IPS-20b (cell line): ENCODE measurements around the gene ZWILCH.

ENCODE experiments used
- H3K27ac ChIP-seq: one replicate; pipeline ENCODE4 v1.5.1; 2013; ENCODE audit warnings: low read length
- H3K27me3 ChIP-seq: 2 replicates; pipeline ENCODE4 v1.6.1; 2013; ENCODE audit warnings: mild to moderate bottlenecking, low read length, inconsistent platforms; ENCODE audit not compliant: insufficient read depth
- H3K36me3 ChIP-seq: 2 replicates; pipeline ENCODE4 v1.6.1; 2013; ENCODE audit warnings: low read depth, mild to moderate bottlenecking, inconsistent platforms, low read length, moderate library complexity; ENCODE audit not compliant: insufficient read depth
- H3K4me1 ChIP-seq: 2 replicates; pipeline ENCODE4 v1.6.1; 2013; ENCODE audit warnings: mild to moderate bottlenecking, control low read depth, inconsistent platforms, low read length, moderate library complexity; ENCODE audit not compliant: insufficient read depth
- H3K4me3 ChIP-seq: 2 replicates; pipeline ENCODE4 v1.5.1; 2013; ENCODE audit warnings: mild to moderate bottlenecking, low read length, inconsistent platforms
- H3K9ac ChIP-seq: 2 replicates; pipeline ENCODE4 v1.6.1; 2013; ENCODE audit warnings: low read depth, mild to moderate bottlenecking, inconsistent platforms, low read length, moderate library complexity
- H3K9me3 ChIP-seq: 2 replicates; pipeline ENCODE4 v1.6.1; 2013; ENCODE audit warnings: mild to moderate bottlenecking, low read depth, low read length, inconsistent platforms; ENCODE audit not compliant: insufficient read depth

The ZWILCH gene

GRCh38 chr15:66474135-66474534 lies 31.0 kb upstream of the ZWILCH start:
- Histone ChIP-seq H3K9me3 (no peaks in the 10 kb centered on the region), H3K36me3 (no peaks in the 10 kb centered on the region), H3K4me1 (peaks cover 70% of the 10 kb centered on the region), H3K9ac (peak overlapping the region; percentile 57; the same call in 1 of the 2 replicates), H3K4me3 (peak overlapping the region; percentile 16; the same call in 1 of the 2 replicates), H3K27me3 (no peaks in the 10 kb centered on the region), H3K27ac (peak overlapping the region; percentile 67)

DNA sequence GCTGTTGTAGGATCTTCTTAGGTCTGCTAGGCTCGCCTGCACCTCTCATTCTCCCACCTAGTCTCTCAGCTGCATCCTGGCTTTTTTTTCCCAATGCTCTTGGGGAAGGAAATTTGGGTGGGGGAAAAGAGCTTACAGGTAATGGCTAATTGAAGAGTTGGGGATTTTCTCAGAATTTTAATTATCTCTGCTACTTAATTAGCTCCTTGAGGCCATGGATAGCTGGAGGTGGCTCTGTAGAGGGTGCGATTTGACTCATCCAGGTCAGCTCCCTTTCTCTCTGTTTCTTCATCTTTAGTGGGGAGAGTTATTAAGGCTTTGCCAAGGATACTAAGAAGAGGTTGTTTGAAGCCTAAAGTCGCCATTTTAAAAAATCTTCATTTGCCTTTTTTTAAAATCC lies 30.2 kb upstream of the ZWILCH start:
- H3K9me3 ChIP-seq, result no peaks in the 10 kb centered on the region
- peaks cover 67% of the 10 kb centered on the region for H3K4me1 ChIP-seq
- H3K27ac ChIP-seq, result no peak overlapping the region
- no peak overlapping the region for H3K4me3 ChIP-seq
- no peaks in the 10 kb centered on the region for H3K27me3 ChIP-seq
- peak overlapping the region; percentile 57; the same call in 1 of the 2 replicates for H3K9ac ChIP-seq
- no peaks in the 10 kb centered on the region for H3K36me3 ChIP-seq

- Histone ChIP-seq H3K4me1 (peaks cover 54% of the 10 kb centered on the region), H3K27ac (no peak overlapping the region), H3K27me3 (no peaks in the 10 kb centered on the region), H3K9ac (peak overlapping the region; percentile 28; the same call in 1 of the 2 replicates), H3K9me3 (no peaks in the 10 kb centered on the region), H3K36me3 (peaks cover 5% of the 10 kb centered on the region), H3K4me3 (no peak overlapping the region)
Observed at GRCh38 chr15:66476535-66476934, 28.6 kb upstream of the ZWILCH start.

GRCh38 chr15:66477011-66477410 lies 28.1 kb upstream of the ZWILCH start:
- no peak overlapping the region for H3K4me3 ChIP-seq
- no peak overlapping the region for H3K27ac ChIP-seq
- H3K27me3 ChIP-seq, result no peaks in the 10 kb centered on the region
- peaks cover 53% of the 10 kb centered on the region for H3K4me1 ChIP-seq
- H3K9ac ChIP-seq, result peak overlapping the region; percentile 28; the same call in 1 of the 2 replicates
- H3K9me3 ChIP-seq, result no peaks in the 10 kb centered on the region
- peaks cover 10% of the 10 kb centered on the region for H3K36me3 ChIP-seq

DNA sequence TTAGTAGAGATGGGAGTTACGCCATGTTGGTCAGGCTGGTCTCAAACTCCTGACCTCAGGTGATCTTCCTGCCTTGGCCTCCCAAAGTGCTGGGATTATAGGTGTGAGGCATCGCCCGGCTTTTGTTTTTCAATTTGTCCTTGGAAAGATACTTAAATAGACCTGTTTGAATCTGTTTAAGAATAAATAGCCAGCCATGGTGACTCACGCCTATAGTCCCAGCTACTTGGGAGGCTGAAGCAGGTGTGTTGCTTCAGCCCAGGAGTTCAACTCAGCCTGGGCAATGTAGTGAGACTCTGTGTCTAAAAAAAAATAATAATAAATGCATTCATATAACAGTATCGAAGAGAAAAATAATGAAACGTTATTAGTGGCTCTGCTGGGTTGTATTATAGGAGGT lies 24.9 kb upstream of the ZWILCH start:
- H3K9ac ChIP-seq, result no peak overlapping the region
- H3K9me3 ChIP-seq, result no peaks in the 10 kb centered on the region
- H3K4me1 ChIP-seq, result peaks cover 21% of the 10 kb centered on the region
- no peaks in the 10 kb centered on the region for H3K27me3 ChIP-seq
- peaks cover 35% of the 10 kb centered on the region for H3K36me3 ChIP-seq
- no peak overlapping the region for H3K27ac ChIP-seq
- no peak overlapping the region for H3K4me3 ChIP-seq

DNA sequence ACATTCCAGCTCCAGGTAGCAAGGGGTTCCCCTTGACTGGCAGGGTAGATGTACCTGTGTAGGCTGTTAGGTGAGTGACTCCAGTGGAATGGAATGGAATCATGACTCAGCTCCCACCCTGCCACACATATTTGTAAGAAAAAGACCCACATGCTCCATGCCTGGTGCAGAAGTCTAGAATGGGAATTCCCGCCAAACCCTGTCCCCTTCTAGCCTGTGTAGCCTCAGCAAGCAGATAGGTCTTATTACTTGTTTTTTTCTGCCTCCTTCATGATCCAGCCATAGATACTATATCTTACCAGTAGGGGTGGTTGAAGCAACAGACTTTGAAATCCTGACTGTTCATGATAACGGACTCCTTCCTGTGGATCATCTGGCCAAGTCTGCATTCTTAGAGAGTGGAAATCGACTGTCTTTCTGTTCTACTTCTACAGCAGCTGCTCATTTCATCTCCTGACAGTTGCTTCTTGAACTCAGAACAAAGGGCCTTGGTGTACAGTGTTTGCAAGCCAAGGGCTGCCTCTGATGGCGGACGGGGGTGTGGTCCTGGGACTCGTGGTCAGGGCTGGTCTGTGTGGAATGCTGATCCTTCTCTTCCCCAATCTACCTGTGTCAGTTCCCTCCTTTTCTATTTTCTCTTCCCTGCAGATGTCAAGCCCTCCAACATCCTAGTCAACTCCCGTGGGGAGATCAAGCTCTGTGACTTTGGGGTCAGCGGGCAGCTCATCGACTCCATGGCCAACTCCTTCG lies 23.8 kb upstream of the ZWILCH start:
- no peak overlapping the region for H3K9ac ChIP-seq
- no peaks in the 10 kb centered on the region for H3K9me3 ChIP-seq
- H3K36me3 ChIP-seq, result peaks cover 45% of the 10 kb centered on the region
- H3K4me3 ChIP-seq, result no peak overlapping the region
- no peak overlapping the region for H3K27ac ChIP-seq
- H3K4me1 ChIP-seq, result peaks cover 11% of the 10 kb centered on the region; the same call in 1 of the 2 replicates
- H3K27me3 ChIP-seq, result no peaks in the 10 kb centered on the region

DNA sequence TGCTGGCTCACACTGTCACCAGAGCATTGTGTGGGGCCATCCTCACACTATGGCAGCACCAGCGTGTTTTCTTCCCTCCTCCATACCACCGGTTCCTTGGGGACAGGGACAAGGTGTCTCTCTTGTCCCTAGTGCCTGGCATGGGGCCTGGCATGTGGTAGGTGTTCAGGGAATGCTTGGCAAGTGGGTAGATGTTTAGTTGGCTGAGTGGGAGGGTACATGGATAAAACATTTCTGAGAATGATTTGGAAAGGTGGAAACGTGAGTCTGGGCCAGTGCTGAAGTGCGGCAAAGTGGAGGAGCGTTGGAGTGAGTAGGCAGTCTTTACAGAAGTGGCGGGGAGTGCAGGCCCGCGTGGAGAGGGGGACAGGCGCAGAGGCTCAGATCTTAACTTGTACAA lies 22.6 kb upstream of the ZWILCH start:
- Histone ChIP-seq H3K27me3 (no peaks in the 10 kb centered on the region), H3K27ac (no peak overlapping the region), H3K4me1 (no peaks in the 10 kb centered on the region)

GRCh38 chr15:66483131-66483566 lies 22.0 kb upstream of the ZWILCH start:
- peaks cover 62% of the 10 kb centered on the region for H3K36me3 ChIP-seq
- no peaks in the 10 kb centered on the region for H3K27me3 ChIP-seq
- H3K9ac ChIP-seq, result no peak overlapping the region
- H3K4me3 ChIP-seq, result no peak overlapping the region
- H3K27ac ChIP-seq, result no peak overlapping the region
- no peaks in the 10 kb centered on the region for H3K4me1 ChIP-seq
- H3K9me3 ChIP-seq, result no peaks in the 10 kb centered on the region

More for the DNA sequence above, 22.6 kb upstream of the ZWILCH start:
- H3K4me3 ChIP-seq, result no peak overlapping the region
- no peak overlapping the region for H3K9ac ChIP-seq
- no peaks in the 10 kb centered on the region for H3K9me3 ChIP-seq
- H3K36me3 ChIP-seq, result peaks cover 57% of the 10 kb centered on the region

DNA sequence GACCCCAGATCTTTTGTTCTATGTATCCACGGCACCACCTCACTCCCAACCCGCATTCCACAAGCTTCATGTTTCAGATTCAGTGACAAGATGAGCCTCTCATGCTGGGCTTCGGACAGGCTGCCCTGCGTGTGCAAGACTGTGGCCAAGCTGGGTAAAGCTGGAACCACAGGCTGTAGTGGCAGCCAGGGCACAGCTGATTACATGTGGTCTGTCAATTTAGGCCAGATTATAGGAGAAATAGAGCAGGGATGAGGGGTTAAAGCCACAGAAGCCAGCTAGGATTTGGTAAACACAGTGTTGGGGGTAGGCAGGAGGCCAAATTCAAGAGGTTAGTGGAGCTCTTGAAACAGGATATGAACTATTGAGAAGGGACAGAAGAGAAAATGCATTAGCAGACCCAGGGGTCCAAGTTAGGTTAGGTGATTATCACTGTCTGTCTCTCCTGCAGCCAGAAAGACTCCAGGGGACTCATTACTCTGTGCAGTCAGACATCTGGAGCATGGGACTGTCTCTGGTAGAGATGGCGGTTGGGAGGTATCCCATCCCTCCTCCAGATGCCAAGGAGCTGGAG lies 20.5 kb upstream of the ZWILCH start:
- Histone ChIP-seq H3K27ac (no peak overlapping the region), H3K27me3 (no peaks in the 10 kb centered on the region), H3K4me1 (no peaks in the 10 kb centered on the region), H3K9me3 (no peaks in the 10 kb centered on the region), H3K9ac (no peak overlapping the region), H3K4me3 (no peak overlapping the region), H3K36me3 (peaks cover 77% of the 10 kb centered on the region)

GRCh38 chr15:66486887-66487286 lies 18.2 kb upstream of the ZWILCH start:
- H3K9ac ChIP-seq, result no peak overlapping the region
- no peak overlapping the region for H3K27ac ChIP-seq
- H3K4me1 ChIP-seq, result no peaks in the 10 kb centered on the region
- peaks cover 91% of the 10 kb centered on the region for H3K36me3 ChIP-seq
- H3K4me3 ChIP-seq, result no peak overlapping the region
- H3K27me3 ChIP-seq, result no peaks in the 10 kb centered on the region
- no peaks in the 10 kb centered on the region for H3K9me3 ChIP-seq

GRCh38 chr15:66488525-66488924 lies 16.6 kb upstream of the ZWILCH start:
- Histone ChIP-seq H3K9me3 (no peaks in the 10 kb centered on the region), H3K4me1 (no peaks in the 10 kb centered on the region), H3K36me3 (peaks cover 91% of the 10 kb centered on the region), H3K4me3 (no peak overlapping the region), H3K9ac (no peak overlapping the region), H3K27me3 (no peaks in the 10 kb centered on the region), H3K27ac (no peak overlapping the region)

GRCh38 chr15:66489179-66489791 lies 15.8 kb upstream of the ZWILCH start:
- no peak overlapping the region for H3K9ac ChIP-seq
- peaks cover 98% of the 10 kb centered on the region for H3K36me3 ChIP-seq
- H3K27ac ChIP-seq, result no peak overlapping the region

More at GRCh38 chr15:66489179-66489791, 15.8 kb upstream of the ZWILCH start:
- Histone ChIP-seq H3K4me1 (no peaks in the 10 kb centered on the region), H3K4me3 (no peak overlapping the region), H3K27me3 (no peaks in the 10 kb centered on the region), H3K9me3 (no peaks in the 10 kb centered on the region)
